NCI-H1436 treated with DMSO at 0.1 percent for 48 hours (cell line): Measurements from ENCODE around the gene MINDY2.
"Not testable (repeated sequence)": the region's sequence is repeated elsewhere in the genome, so short reads cannot be mapped to it uniquely, and the experiment has no call there.

Source experiments
- DNase-seq: peaks from one replicate; lab custom pipeline; 2025; lab: John Stamatoyannopoulos, UW

MINDY2 gene

DNA sequence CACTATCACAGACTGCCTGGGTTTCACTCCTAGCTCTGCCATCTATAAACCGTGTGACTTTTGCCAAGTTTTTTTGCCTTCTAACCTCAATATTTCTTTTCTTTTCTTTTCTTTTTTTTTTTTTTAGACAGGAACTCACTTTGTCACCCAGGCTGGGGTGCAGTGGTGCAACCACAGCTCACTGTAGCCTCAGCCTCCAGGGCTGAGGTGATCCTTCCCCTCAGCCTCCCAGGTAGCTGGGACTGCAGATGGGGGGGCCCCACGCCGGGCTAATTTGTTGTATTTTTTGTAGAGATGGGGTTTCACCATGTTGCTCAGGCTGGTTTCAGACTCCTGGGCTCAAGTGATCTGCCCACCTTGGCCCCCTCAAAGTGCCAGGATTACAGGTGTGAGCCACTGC, 18.4 kb upstream of the MINDY2 start:
- no peak for DNase-seq

DNA sequence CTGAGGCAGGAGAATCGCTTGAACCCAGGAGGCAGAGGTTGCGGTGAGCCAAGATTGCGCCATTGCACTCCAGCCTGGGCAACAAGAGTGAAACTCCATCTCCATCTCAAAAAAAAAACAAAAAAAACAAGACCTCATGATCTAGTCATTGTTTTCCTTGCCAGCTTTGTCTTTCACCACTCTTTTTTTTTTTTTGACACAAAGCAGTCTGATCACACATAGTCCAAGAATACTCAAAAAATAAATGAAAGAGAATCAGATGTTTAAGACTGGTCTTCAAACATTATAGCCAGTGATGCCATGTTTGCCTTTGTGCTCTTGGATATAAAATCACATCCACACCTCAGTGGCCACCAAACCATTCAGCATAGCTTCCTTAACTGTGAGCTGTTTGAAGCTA, 15.8 kb upstream of the MINDY2 start:
- DNase-seq, result no peak

DNA sequence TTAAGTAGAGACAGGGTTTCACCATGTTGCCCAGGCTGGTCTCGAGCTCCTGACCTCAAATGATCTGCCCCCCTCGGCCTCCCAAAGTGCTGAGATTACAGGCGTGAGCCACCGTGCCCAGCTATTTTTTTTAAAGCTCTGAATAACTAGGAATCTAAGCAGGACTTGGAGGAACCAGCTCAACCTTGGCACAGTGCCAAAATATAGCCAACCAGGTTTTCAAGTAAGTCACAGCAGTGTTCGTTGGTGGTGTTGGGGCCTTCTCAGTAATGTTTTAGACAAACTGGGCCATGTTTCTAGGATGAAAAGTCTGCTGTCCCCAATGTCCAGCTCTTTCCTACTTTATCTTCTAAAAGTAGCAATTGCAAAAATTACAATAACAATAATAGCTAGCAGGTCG, 15.1 kb upstream of the MINDY2 start:
- no peak for DNase-seq

DNA sequence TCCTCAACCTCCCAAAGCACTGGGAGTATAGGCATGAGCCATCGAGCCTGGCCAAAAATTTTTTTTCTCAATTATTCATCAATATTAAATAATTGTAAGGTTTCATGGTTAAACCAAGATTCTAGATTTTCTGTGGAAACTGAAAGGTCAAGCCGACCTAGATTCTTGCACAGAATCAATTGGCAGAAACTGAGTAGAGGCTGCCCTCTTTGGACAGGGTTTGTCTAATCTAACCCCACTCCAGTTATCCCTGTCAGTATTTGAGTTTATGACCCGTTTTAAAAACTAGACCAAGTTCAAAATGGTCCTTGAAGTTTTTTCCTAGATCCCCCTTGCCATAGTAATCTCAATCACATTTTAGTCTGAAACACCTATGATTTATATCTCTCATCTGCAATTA, 13.0 kb upstream of the MINDY2 start:
- DNase-seq, result no peak

DNA sequence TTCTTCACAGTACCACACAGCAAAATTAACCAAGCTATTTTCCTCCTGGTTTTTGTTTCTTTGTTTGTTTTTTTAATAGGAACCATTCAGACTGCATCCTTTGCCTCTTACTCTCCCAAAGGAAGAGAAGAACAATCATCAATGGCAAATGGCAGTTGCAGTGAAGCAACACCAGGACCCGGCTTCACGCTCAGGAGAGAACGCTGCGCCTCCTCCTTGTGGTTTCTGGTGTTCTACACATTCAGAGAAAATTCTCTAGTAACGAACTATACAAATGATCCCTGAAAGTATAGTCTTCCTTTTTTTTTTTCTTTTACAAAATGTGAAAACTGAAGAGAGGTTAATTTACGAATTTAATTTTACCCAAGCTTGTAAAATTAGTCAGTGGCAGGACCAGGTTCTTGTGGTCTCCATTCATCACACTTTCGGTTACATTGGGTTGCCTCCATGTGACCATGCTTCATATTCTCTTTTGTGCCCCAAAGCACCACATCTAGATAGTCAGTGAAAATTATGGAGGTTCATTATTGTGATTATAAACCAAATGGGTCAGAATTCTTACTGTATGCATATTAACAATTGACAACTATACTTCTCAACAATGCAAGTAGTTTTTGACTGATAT, 10.6 kb upstream of the MINDY2 start:
- DNase-seq, result no peak

DNA sequence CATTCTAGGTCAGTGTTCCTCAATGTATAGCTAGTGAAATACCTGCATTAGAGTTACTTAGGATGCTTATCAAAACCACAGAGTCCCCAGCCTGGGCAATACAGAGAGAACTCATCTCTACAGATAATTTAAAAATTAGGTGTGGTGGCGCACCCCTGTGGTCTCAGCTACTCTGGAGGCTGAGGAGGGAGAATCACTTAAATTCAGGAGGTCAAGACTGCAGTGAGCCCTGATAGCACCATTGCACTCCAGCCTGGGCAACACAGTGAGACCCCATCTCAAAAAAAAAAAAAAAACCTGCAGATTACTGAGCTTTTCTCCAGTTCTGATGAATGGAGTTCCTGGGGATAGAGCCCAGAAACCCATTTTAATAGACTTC, 10.1 kb upstream of the MINDY2 start:
- DNase-seq, result no peak

DNA sequence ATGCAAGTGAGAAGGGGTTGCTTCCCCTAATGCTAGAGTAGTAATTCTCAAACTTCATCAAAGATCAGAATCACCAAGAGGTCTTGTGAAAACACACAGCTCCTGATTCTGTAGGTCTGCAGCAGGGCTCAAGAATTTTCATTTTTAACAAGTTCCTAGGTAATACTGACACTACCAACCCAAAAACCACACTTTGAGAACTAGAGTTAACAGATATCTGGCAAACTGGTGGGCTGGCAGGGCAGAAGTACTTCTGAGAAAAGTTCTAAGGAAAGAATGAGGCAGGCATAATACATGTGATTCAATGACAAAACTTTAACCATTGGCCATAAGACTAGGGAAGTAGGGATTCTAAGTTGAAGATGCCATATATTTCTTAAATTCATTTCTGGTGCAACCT, 8.8 kb upstream of the MINDY2 start:
- DNase-seq, result no peak

DNA sequence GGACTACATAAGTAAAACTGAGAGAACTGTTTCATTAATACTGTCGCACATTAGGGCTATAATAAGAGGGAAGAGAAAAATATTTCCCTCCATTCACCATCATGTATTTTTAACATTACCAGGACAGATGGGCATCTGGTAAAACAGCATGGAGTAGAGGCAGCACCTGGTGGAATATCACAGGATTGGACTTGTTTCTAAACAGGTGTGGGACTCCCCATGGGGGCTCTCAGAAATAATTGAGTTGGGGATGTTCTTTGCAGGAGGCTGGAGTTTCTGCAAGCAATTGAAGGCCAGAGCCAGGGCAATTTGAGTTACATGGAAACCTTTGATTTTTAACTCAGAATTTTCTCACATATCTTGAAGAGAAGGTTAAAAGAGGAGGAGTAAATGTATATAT, 8.4 kb upstream of the MINDY2 start:
- DNase-seq, result peak; percentile 35

DNA sequence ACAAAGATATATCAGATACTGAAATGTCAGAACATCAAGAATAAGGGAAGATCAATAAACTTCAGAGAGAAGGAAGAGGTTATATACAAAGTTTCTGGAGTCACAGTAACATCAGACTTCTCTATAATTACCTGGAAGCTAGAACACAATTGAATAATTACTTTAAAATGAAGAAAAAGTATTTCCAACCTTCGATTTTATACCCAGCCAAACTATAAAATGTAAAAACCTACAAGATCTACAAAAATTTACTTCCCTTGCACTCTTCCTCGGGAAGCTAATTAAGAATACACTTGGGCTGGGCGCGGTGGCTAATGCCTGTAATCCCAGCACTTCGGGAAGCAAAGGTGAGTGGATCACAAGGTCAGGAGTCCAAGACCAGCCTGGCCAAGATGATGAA, 6.6 kb upstream of the MINDY2 start:
- DNase-seq, result no peak

DNA sequence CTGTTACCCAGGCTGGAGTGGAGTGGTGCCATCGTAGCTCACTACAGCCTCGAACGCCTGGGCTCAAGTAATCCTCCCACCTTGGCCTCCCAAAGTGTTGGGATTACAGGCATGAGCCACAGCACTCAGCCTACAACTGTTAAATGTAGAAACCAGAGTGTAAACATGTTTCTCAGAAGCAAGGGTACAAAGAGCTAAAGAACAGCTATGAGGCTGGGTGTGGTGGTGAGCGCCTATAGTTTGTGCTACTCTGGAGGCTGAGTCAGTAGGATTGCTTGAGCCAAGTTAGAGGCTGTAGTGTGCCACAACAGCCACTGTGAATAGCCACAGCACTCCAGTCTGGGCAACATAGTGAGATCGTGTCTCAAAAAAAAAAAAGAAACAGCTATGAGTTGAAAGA, 4.8 kb upstream of the MINDY2 start:
- DNase-seq, result no peak

DNA sequence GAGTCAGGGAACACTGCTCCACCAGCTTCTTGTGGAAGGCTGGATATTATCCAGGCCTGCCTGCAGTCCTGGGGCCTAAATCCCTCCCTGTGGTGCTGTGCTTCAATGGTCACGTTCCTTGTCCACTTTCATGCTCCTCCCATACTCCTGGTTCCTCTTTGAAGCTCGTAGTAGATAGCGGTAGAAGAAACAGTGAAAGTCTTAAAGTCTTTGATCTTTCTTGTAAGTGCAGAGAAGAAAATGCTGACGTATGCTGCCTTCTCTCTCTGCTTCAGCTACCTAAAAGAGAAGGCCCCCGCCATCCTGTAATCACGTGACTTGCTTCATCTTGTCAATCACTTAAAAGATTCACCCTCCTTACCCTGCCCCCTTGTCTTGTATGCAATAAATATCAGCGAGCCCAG, 2.5 kb upstream of the MINDY2 start:
- not testable (repeated sequence) for DNase-seq

DNA sequence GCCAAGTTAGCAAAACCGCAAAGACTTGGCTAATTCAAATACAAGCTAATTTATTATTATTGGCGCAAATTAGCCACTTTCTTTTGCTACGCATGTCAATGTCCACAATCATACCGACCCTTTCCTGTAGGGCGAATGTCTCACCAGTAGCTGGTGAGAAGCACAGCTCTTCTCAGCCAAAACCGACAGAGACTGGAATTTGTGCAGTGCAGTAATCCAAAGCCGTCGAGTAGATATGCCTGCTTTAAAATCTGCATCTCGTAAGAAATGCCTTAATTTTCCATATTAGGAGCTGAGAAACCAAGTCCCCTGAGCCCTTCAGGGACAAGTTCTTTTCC, 614 bp upstream of the MINDY2 start:
- DNase-seq, result no peak

DNA sequence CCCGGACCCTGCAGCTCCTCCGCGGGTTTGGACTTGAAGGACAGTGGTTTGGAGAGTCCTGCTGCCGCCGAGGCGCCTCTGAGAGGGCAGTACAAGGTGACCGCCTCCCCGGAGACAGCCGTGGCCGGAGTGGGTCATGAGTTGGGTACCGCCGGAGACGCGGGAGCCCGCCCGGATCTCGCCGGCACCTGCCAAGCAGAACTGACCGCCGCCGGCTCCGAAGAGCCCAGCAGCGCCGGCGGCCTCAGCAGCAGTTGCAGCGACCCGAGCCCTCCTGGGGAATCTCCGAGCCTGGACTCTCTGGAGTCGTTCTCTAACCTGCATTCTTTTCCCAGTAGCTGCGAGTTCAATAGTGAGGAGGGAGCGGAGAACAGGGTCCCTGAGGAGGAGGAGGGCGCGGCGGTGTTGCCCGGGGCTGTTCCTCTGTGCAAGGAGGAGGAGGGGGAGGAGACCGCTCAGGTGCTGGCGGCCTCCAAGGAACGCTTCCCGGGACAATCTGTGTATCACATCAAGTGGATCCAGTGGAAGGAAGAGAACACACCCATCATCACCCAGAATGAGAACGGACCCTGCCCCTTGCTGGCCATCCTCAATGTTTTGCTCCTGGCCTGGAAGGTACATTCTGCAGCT, 634 bp downstream of the MINDY2 start:
- no peak for DNase-seq

DNA sequence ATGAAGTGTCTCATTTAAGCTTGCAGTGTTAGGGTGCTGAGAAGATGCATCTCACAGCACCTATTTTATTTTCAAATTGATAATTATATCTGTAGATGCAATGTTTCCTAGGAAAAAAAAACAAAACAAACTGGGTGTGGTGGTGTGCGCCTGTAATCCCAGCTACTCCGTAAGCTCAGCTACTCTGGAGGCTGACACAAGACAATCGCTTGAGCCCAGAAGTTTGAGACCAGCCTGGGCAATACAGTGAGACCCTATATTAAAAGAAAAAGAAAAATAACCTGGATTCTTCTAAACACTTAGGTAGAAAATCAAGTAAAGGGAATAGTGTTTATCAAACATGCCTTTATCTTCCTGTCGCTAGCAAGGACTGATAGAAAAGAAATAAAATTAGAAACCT, 1.9 kb downstream of the MINDY2 start:
- DNase-seq, result no peak

DNA sequence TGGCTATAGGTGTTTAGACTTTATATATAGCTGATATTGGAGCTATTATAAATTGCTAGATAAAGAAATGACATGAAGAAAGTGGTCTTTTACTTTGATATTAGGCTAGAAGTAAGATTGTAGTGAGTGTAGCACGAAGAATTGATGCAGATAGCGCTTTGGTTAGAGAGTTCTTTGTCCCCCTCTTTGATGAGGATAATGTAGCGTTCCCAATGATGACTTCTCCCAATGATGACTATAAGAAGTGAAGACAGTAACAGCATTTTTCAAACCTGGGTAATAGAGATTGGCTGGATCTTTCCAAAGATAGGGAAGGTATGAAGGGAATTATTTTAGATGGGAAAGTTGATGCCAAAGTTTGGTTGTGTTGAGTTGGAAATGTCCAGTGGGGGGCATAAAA, 4.3 kb downstream of the MINDY2 start:
- no peak for DNase-seq

DNA sequence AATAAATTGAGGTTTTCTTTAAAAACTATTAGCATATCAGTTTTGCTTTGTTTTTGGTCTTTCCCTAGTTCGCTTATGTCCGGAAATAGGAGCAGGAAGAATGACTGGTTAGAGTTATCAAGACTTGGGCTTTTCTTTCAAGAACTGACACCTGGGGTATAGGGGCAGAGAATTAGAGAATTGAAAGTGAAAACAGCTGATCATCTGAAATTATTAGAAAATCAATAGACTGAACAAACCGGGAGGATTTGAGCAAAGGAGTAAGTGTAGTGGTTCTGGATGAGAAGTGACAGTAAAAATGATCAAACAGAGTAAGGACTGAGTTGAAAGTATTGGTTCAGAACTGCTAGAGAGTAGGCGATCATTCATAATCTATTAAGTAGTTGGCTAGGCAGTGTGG, 6.0 kb downstream of the MINDY2 start:
- DNase-seq, result no peak

DNA sequence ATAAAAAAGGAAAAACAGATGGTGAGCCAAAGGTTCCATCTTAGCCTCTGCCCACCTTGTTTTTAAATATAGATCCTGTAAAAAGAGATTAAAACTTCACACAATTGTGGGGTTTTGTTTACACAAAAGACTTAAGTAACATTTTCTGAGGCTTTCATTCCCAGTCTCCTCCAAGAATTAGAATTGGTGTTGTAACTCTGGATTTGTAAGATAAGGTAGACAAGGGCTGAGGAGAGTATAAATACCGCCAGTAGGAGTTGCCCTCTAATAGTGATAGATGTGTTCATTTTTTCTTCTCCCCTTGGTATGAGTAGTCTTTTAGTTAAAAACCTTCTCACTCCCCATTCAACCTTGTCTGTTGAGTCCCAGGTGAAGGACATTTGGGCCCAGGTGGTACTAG, 8.5 kb downstream of the MINDY2 start:
- no peak for DNase-seq

DNA sequence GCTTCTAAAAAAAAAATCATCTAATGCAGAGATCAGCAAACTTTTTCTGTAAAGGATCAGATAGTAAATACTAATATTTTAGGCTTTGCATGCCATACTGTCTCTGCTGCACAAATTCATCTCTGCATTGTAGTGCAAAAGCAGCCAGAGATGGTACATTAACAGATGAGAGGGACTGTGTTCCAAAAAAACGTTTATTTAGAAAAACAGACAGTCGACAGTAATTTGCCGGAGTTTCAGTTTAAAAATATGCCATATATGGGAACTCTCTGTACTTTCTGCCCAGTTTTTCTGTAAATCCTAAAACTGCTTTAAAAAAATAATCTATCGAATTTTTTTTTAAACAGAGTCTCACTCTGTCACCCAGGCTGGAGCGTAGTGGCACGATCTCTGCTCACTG, 14.3 kb downstream of the MINDY2 start:
- DNase-seq, result no peak

DNA sequence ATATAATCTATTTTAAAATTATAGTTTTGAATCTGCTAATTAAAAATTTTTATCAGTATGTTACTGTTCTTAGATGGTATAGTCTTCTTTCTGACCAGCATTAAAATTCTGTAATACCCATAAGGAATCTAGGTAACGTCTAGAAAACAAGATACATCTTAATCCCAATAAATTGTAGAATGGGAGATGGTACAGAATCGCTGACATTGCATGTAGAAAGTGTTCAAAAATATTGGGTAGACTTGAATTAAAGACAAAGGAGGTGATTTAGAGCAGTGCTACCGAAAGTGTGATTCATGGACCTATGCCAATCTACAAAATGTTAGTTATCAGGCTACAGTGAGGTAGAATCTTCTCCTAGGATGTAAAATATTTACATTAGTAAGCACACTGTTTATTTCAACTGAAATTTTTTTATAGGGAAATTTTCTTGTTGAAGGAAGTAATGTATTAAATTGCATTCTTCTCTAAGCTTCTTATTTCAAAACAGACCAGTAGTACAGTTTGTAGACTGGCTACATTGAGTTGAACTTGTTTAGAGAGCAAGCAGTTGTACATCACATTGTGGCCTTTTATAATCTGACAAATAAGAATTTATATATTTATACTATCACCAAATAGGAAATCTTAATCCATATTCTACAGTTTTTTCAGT, 17.1 kb downstream of the MINDY2 start:
- no peak for DNase-seq

DNA sequence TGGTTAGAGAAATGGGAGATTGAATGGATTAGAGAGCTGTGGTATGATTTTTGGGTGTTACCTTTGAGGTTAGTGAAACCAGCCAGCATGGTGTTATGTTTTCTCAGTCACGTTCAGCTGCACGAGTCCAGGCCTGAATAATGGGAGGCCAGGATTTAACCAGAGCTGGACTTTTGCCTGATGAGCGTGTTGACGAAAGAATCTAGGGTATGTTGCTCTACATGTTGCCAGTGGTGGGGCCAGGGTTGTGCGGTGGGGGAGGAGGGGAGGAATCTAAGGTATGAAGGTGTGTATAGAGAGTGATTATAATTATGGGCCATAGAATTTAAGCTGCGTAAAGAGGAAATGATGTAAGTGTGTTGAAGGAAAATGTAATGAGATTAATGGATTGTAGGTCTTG, 22.8 kb downstream of the MINDY2 start:
- no peak for DNase-seq

DNA sequence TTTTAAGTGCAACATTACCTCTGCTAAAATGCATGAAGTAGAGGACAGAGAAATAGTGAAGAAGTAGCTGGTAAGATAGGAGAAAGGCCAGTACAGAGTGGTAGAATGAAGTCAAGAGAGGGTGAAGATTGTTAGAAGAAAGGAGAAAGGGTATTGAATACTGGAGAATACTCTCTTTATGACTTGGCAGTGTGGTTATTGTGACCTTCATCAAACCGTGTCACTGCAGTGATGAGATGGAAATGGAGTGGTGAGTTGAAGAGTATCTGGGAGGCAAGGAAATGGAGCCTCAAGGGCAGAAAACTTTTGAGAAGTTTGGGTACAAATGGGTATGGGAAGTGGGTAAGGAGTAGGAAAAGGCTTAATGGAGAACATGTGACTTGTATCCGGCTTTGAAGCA, 24.7 kb downstream of the MINDY2 start:
- no peak for DNase-seq

DNA sequence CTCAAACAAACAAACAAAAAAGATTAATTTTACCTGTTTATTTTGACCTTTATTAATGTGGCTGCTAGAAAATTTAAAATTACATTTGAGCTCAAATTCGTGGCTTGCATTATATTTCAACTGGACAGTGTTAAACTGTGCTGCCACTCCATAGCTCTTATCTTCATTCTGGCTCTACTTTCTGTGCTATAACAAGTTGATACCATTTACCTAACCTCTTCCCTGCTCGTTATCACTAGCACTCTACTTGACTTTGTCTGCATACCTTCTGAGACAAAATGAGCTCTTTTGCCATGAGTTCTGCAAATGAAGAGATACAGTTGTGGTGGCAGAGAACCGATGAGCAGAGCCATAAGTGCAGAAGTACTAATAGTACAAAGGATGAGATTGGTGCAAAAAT, 26.4 kb downstream of the MINDY2 start:
- DNase-seq, result no peak

DNA sequence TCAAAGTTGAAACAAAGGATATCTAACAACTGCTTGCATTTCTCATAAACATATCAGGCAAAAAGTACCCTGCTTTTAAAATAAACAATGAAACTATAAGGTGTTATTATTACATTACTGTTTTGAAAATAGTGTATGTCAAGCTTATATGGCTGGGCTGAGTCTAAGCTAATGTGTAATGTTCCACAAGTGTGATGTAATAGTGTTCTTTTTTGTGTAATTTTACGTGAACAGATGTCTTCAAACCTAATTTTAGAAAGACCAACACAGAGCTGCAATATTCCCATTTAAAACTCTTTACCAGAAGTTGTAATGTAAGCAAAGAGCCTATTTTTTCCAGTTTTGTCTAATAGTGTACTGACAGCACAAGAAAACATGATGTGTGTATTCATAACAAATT, 34.0 kb downstream of the MINDY2 start:
- DNase-seq, result no peak

DNA sequence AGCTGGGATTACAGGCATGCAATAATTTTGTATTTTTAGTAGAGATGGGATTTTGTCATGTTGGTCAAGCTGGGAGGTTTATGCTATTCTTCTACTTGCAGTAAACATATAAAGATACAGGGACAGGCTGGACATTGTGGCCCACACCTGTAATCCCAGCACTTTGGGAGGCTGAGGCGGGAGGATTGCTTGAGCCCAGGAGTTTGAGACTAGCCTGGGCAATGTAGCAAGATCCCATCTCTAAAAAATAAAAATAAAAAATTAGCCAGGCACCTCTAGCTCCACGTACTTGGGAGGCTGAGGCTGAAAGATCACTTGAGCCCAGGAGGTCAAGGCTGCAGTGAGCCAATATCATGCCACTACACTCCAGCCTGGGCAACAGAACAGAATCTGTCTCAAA, 52.2 kb downstream of the MINDY2 start:
- not testable (repeated sequence) for DNase-seq
